Measurements from ENCODE around the gene NDUFV2.

Gene NDUFV2

DNA sequence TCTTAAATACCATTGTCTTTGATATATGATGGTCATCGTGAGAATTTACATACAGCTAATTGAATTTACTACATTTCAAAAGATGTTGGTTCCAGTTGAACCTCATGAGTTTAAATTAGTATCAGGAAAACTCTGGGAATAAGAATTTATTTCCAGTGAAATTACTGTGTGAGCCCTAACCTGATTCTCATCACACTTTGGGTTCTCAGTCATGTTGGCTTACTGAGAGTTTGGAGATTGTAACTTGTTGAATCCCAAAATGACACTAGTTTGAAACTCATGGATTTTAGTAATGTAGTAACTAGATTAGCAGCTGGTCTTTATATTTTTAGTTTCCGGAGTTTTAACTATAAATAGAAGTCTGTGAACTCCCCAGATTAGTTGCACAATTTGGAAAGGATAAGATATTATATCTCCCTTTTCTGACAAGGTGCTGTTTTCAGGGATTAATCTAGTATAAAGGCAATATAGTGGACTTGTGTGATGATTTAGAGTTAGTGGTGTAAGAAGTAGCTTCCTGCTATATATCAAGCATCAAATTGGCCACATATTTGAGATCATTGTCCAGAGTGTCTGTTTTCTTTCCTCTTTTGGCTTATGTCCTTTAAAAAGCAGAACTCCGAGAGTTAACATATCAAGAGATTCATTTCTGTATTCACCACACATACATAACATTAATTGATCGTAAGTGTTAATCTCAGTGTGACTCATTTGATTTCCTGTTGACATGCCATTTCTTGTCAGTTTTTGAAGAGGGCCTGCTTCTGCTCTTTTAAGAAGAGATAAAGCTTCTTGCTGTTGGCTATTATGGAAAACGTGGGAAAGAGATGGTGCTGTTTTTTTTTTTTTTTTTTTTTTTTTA is 15.7 kb downstream of the NDUFV2 start:
- no peak overlapping the region for H3K27ac ChIP-seq (ENCODE audit: low read length)
- peaks cover 24% of the 10 kb centered on the region for H3K4me1 ChIP-seq (ENCODE audit: control insufficient read depth, insufficient read depth, low read length)
- H3K9ac ChIP-seq (ENCODE audit: low read length in 2 of 2), result peak overlapping the region in 1 of 2 donors; percentile 1
- no peak overlapping the region for H3K4me3 ChIP-seq (ENCODE audit: low read length in 2 of 2)
- no peaks in the 10 kb centered on the region for H3K27me3 ChIP-seq (ENCODE audit: control insufficient read depth in 1 of 2, insufficient read depth in 2 of 2, low read length in 2 of 2)
- H3K9me3 ChIP-seq (ENCODE audit: control insufficient read depth in 2 of 2, low read length in 2 of 2), result no peaks in the 10 kb centered on the region
- peaks cover 0 to 8% of the 10 kb centered on the region in 2 donors for H3K36me3 ChIP-seq (ENCODE audit: control insufficient read depth in 2 of 2, insufficient read depth in 2 of 2, low read length in 2 of 2)

- no peak overlapping the region for H3K4me3 ChIP-seq (ENCODE audit: low read length in 2 of 2)
- H3K4me1 ChIP-seq (ENCODE audit: control insufficient read depth, insufficient read depth, low read length), result peaks cover 13% of the 10 kb centered on the region
- H3K27ac ChIP-seq (ENCODE audit: low read length), result no peak overlapping the region
- no peaks in the 10 kb centered on the region for H3K27me3 ChIP-seq (ENCODE audit: control insufficient read depth in 1 of 2, insufficient read depth in 2 of 2, low read length in 2 of 2)
- H3K9ac ChIP-seq (ENCODE audit: low read length in 2 of 2), result no peak overlapping the region
- peaks cover 7 to 17% of the 10 kb centered on the region in 2 donors for H3K36me3 ChIP-seq (ENCODE audit: control insufficient read depth in 2 of 2, insufficient read depth in 2 of 2, low read length in 2 of 2)
- no peaks in the 10 kb centered on the region for H3K9me3 ChIP-seq (ENCODE audit: control insufficient read depth in 2 of 2, low read length in 2 of 2)
Measured at GRCh38 chr18:9120796-9121195, 18.3 kb downstream of the NDUFV2 start.

DNA sequence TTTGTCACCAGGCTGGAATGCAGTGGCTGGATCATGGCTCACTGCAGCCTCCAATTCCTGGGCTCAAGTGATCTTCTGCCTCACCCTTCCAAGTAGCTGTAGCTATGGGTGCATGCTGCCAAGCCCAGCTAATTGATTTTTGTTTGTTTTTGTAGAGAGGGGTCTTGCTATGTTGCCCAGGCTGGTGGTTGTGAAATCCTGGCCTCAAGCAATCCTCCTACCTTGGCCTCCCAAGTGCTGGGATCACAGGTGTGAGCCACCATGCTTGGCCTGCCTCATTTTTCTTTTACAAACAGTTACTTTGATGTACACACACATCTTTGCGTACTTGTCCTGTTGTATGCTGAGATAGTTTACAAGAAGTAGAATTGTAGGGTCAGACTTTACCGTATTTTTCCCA is 21.0 kb downstream of the NDUFV2 start:
- Histone ChIP-seq H3K27me3 (ENCODE audit: control insufficient read depth in 1 of 2, insufficient read depth in 2 of 2, low read length in 2 of 2) (no peaks in the 10 kb centered on the region), H3K4me3 (ENCODE audit: low read length in 2 of 2) (no peak overlapping the region), H3K4me1 (ENCODE audit: control insufficient read depth, insufficient read depth, low read length) (peaks cover 4% of the 10 kb centered on the region), H3K9ac (ENCODE audit: low read length in 2 of 2) (no peak overlapping the region), H3K27ac (ENCODE audit: low read length) (no peak overlapping the region), H3K9me3 (ENCODE audit: control insufficient read depth in 2 of 2, low read length in 2 of 2) (no peaks in the 10 kb centered on the region), H3K36me3 (ENCODE audit: control insufficient read depth in 2 of 2, insufficient read depth in 2 of 2, low read length in 2 of 2) (peaks cover 16 to 28% of the 10 kb centered on the region in 2 donors)

DNA sequence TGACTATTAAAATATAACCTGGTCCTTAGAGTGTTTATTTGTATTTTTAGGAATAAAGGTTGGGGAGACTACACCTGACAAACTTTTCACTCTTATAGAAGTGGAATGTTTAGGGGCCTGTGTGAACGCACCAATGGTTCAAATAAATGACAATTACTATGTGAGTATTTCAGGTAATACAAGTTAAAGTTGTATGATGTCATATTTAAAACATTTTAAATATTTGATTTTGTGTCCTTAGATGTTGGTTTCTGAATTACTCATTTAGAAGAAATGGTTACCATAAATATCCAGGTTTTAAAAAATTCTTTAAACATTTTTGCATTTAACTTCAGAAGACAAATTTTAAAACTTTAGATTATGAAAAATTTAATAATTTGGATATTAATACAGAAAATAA is 22.3 kb downstream of the NDUFV2 start:
- H3K27ac ChIP-seq (ENCODE audit: low read length), result no peak overlapping the region
- no peak overlapping the region for H3K9ac ChIP-seq (ENCODE audit: low read length in 2 of 2)
- H3K4me1 ChIP-seq (ENCODE audit: control insufficient read depth, insufficient read depth, low read length), result peaks cover 3% of the 10 kb centered on the region
- no peaks in the 10 kb centered on the region for H3K27me3 ChIP-seq (ENCODE audit: control insufficient read depth in 1 of 2, insufficient read depth in 2 of 2, low read length in 2 of 2)
- H3K4me3 ChIP-seq (ENCODE audit: low read length in 2 of 2), result no peak overlapping the region
- H3K9me3 ChIP-seq (ENCODE audit: control insufficient read depth in 2 of 2, low read length in 2 of 2), result no peaks in the 10 kb centered on the region
- peaks cover 16 to 28% of the 10 kb centered on the region in 2 donors for H3K36me3 ChIP-seq (ENCODE audit: control insufficient read depth in 2 of 2, insufficient read depth in 2 of 2, low read length in 2 of 2)

GRCh38 chr18:9126337-9126736 is 23.8 kb downstream of the NDUFV2 start:
- H3K36me3 ChIP-seq (ENCODE audit: control insufficient read depth in 2 of 2, insufficient read depth in 2 of 2, low read length in 2 of 2), result peaks cover 22 to 28% of the 10 kb centered on the region in 2 donors
- H3K4me1 ChIP-seq (ENCODE audit: control insufficient read depth, insufficient read depth, low read length), result peaks cover 3% of the 10 kb centered on the region
- H3K4me3 ChIP-seq (ENCODE audit: low read length in 2 of 2), result no peak overlapping the region
- H3K9me3 ChIP-seq (ENCODE audit: control insufficient read depth in 2 of 2, low read length in 2 of 2), result no peaks in the 10 kb centered on the region
- no peak overlapping the region for H3K27ac ChIP-seq (ENCODE audit: low read length)
- no peaks in the 10 kb centered on the region for H3K27me3 ChIP-seq (ENCODE audit: control insufficient read depth in 1 of 2, insufficient read depth in 2 of 2, low read length in 2 of 2)
- H3K9ac ChIP-seq (ENCODE audit: low read length in 2 of 2), result no peak overlapping the region

DNA sequence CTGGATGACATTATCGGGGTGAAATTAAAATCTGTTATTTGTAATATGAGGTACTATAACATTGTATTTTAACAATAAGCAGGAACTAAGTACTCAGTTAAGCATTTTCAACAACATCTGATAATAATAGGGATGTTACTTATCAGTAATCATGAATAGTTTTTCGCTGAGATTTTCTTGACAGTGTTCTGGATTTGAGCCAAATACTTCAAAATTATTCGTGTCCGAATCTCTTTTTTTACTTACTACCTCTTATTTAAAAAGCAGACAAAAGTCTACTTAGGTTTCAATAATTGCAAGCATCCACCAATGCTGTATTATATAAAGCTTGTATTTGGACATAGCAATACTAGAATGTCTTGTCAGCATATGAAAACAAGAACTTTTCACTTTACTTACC is 27.7 kb downstream of the NDUFV2 start:
- H3K9me3 ChIP-seq (ENCODE audit: control insufficient read depth in 2 of 2, low read length in 2 of 2), result no peaks in the 10 kb centered on the region
- H3K4me1 ChIP-seq (ENCODE audit: control insufficient read depth, insufficient read depth, low read length), result no peaks in the 10 kb centered on the region
- H3K27me3 ChIP-seq (ENCODE audit: control insufficient read depth in 1 of 2, insufficient read depth in 2 of 2, low read length in 2 of 2), result no peaks in the 10 kb centered on the region
- H3K27ac ChIP-seq (ENCODE audit: low read length), result no peak overlapping the region
- H3K36me3 ChIP-seq (ENCODE audit: control insufficient read depth in 2 of 2, insufficient read depth in 2 of 2, low read length in 2 of 2), result peaks cover 18 to 21% of the 10 kb centered on the region in 2 donors
- H3K4me3 ChIP-seq (ENCODE audit: low read length in 2 of 2), result no peak overlapping the region
- no peak overlapping the region for H3K9ac ChIP-seq (ENCODE audit: low read length in 2 of 2)

- Histone ChIP-seq H3K9me3 (ENCODE audit: control insufficient read depth in 2 of 2, low read length in 2 of 2) (no peaks in the 10 kb centered on the region), H3K27ac (ENCODE audit: low read length) (no peak overlapping the region), H3K36me3 (ENCODE audit: control insufficient read depth in 2 of 2, insufficient read depth in 2 of 2, low read length in 2 of 2) (peaks cover 16 to 19% of the 10 kb centered on the region in 2 donors), H3K9ac (ENCODE audit: low read length in 2 of 2) (no peak overlapping the region), H3K4me1 (ENCODE audit: control insufficient read depth, insufficient read depth, low read length) (peaks cover 3% of the 10 kb centered on the region), H3K4me3 (ENCODE audit: low read length in 2 of 2) (no peak overlapping the region), H3K27me3 (ENCODE audit: control insufficient read depth in 1 of 2, insufficient read depth in 2 of 2, low read length in 2 of 2) (no peaks in the 10 kb centered on the region)
Measured at GRCh38 chr18:9130806-9131205, 28.3 kb downstream of the NDUFV2 start.

- Histone ChIP-seq H3K4me1 (ENCODE audit: control insufficient read depth, insufficient read depth, low read length) (peaks cover 3% of the 10 kb centered on the region), H3K4me3 (ENCODE audit: low read length in 2 of 2) (no peak overlapping the region), H3K36me3 (ENCODE audit: control insufficient read depth in 2 of 2, insufficient read depth in 2 of 2, low read length in 2 of 2) (peaks cover 7 to 14% of the 10 kb centered on the region in 2 donors), H3K27ac (ENCODE audit: low read length) (no peak overlapping the region), H3K9me3 (ENCODE audit: control insufficient read depth in 2 of 2, low read length in 2 of 2) (no peaks in the 10 kb centered on the region), H3K9ac (ENCODE audit: low read length in 2 of 2) (no peak overlapping the region), H3K27me3 (ENCODE audit: control insufficient read depth in 1 of 2, insufficient read depth in 2 of 2, low read length in 2 of 2) (no peaks in the 10 kb centered on the region)
Measured at GRCh38 chr18:9132628-9133027, 30.1 kb downstream of the NDUFV2 start.

- Histone ChIP-seq H3K9me3 (ENCODE audit: control insufficient read depth in 2 of 2, low read length in 2 of 2) (no peaks in the 10 kb centered on the region), H3K27me3 (ENCODE audit: control insufficient read depth in 1 of 2, insufficient read depth in 2 of 2, low read length in 2 of 2) (no peaks in the 10 kb centered on the region), H3K9ac (ENCODE audit: low read length in 2 of 2) (no peak overlapping the region), H3K36me3 (ENCODE audit: control insufficient read depth in 2 of 2, insufficient read depth in 2 of 2, low read length in 2 of 2) (peaks cover 5 to 12% of the 10 kb centered on the region in 2 donors), H3K4me3 (ENCODE audit: low read length in 2 of 2) (no peak overlapping the region), H3K4me1 (ENCODE audit: control insufficient read depth, insufficient read depth, low read length) (peaks cover 3% of the 10 kb centered on the region), H3K27ac (ENCODE audit: low read length) (no peak overlapping the region)
Measured at GRCh38 chr18:9133225-9133624, 30.7 kb downstream of the NDUFV2 start.

- Histone ChIP-seq H3K27ac (ENCODE audit: low read length) (peak overlapping the region; percentile 84), H3K27me3 (ENCODE audit: control insufficient read depth in 1 of 2, insufficient read depth in 2 of 2, low read length in 2 of 2) (no peaks in the 10 kb centered on the region), H3K4me1 (ENCODE audit: control insufficient read depth, insufficient read depth, low read length) (peaks cover 3% of the 10 kb centered on the region), H3K4me3 (ENCODE audit: low read length in 2 of 2) (peak overlapping the region; percentile 73 to 93), H3K36me3 (ENCODE audit: control insufficient read depth in 2 of 2, insufficient read depth in 2 of 2, low read length in 2 of 2) (peaks cover 5 to 10% of the 10 kb centered on the region in 2 donors), H3K9me3 (ENCODE audit: control insufficient read depth in 2 of 2, low read length in 2 of 2) (no peaks in the 10 kb centered on the region), H3K9ac (ENCODE audit: low read length in 2 of 2) (peak overlapping the region; percentile 74 to 81)
Measured at GRCh38 chr18:9135081-9135911, 32.8 kb downstream of the NDUFV2 start.

Data from stomach smooth muscle (tissue), 2 donors.